OCI-LY1 (cell line): Measurements from ENCODE around the gene SYCP2L.

ENCODE experiments used
- CTCF ChIP-seq: fragments of 200-600 bp; sonication (generic), shearing (Covaris generic); IDR thresholded peaks from 2 replicates; pipeline ENCODE4 v1.5.1; 2017; ENCODE audit warnings: mild to moderate bottlenecking, antibody characterized with exemption, low read length, moderate library complexity, mixed read lengths
- EZH2 ChIP-seq: fragments of 200-600 bp; sonication (generic), shearing (Covaris generic); IDR thresholded peaks from 2 replicates; pipeline ENCODE4 v1.8.0; 2017; ENCODE audit warnings: borderline replicate concordance, mixed run types, mild to moderate bottlenecking, antibody characterized with exemption, low read length, moderate library complexity, mixed read lengths

GRCh38 chr6:10957414-10957886 is 70.6 kb downstream of the SYCP2L start:
- TF ChIP-seq EZH2 (no peak), CTCF (no peak)
